HG03575 (cell line): ENCODE results near the gene SINHCAF.

ENCODE experiments used
- ATAC-seq: cut with Tn5 transposase; IDR thresholded peaks from one replicate; pipeline ENCODE4 v1.9.1; 2021; ENCODE audit not compliant: unreplicated experiment, insufficient number of reproducible peaks, low FRiP score; ENCODE audit errors: extremely low read depth

The SINHCAF gene

DNA sequence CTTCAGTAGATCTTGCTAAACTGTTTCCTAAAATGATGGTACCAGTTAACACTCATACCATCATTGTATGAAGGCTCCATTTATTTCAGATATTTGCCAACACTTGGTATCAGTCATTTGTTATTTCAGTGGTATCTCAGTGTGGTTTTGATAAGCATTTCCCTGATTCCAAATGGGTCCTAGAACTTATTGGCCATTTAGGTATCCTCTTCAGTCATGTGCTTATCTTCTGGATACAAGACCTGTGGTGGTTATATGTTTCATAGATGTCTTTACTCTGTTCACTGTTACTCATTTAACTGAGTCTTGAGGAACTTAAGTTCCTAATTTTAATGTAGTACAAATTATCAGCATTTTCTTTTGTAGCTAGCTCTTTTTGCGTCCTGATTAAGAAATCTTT is 13.5 kb downstream of the SINHCAF start:
- no peak for ATAC-seq

DNA sequence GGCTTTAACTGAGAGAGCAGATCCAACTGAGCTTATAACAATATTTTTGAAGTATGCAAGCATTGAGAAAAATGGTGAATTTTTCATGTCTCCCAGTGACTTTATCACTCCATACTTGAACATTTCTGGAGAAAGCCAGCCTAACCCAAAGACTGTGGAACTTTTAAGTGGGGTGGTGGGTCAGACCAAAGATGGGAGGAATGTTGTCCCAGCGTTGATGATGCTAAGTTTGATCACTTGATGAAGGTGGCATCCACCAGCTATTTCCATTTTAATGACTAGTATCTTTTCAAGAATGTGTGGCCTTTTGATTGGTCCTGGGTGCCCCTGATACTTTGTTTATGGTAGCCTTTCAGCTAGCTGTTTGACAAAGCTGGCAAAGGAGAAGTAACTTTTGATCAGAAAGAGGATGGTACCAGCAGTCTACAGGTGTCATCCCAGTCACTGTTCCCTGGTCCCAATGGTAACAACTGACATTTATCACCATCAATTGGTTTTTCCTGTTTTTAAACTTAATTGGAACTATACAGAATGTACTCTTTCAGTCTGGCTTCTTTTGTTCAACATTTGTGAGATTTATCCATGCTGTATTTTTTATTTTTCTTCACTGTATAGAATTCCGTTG is 14.2 kb downstream of the SINHCAF start:
- ATAC-seq: no peak

DNA sequence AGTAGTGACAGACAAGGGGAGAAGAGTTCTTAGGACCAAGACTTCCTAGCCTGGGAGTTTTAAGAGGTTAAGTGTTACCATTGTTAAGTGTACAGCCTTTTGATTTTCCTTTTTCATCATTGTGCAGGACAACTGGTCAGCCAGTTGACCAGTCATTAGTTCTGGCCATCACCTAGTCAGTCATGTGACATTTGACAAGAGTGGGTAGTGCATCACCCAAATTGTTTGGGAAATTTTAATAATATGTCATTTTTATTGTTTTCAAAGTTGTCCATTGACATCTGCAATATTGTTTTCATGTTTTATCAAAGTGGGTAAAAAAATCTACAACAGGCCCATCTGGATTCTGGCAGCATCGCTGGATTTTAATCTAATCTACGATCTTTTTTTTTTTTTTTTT is 15.5 kb downstream of the SINHCAF start:
- ATAC-seq: no peak

DNA sequence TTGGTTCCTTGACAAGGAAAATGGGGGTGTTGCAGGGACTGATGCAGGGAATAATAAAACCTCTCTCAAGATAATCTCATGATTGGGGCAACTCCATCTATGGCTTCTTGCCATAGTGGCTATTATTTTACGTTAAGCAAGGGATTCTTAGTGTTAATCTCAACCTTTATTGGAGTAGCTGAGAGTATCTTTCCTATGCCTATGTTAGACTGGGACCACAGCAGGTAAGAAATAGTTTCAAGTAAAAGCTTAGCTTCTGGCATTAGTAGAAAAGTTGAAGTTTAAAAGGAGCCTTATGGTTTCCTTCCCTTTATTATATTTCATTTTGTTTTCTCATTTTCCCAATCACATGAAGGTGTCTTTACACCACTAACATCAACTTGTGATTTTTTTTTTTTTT is 16.7 kb downstream of the SINHCAF start:
- no peak for ATAC-seq

DNA sequence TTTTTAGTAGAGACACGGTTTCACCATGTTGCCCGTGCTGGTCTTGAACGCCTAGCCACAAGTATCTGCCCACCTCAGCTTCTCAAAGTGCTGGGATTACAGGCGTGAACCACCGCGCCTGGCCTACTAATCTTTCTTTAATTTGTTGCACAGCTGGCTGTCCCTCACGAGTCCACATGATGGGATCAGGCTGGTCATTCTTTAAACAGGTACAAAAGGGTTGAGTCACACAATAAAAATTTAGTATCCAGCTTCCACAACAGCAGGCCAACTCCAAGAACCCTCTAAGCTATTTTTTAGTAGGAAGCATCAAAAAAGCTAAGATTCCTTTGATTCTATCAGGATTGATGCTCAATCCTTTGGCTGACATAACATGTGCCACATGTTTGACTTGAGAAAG is 17.8 kb downstream of the SINHCAF start:
- no peak for ATAC-seq

DNA sequence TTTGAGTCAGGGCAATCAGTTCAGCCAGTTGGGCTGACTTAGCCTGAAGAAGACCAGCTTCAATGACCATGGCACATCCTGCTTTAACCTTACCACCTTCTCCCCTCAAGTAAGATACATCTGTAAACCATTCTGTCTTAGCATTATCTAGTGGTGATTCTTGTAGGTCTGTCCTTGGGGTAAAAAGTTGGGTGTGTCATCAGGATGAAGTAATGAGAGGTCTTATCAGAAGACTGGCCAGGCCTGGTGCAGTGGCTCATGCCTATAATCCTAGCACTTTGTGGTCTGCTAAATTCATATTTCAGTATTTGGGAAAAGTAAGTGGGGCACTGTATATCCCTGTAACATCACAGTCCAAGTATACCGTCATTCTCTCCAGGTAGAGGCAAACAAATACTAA is 19.1 kb downstream of the SINHCAF start:
- ATAC-seq: no peak

DNA sequence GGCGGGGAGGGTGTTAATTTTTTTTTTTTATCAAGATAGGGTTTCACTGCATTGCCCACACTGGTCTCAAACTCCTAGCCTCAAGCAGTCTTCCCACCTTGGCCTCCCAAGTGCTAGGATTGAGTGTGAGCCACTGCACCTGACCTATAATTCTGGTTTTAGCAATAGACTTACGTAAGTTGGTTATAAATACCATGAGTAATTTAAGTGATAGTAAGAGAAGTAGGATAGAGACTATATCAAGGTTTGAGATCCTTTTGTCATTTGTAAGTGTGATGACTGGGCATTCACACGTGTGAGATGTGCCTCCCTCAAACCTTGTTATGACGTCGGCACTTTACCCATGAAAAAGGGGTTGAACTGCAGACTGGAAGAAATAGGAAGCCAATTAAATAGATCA is 22.5 kb downstream of the SINHCAF start:
- ATAC-seq: no peak

DNA sequence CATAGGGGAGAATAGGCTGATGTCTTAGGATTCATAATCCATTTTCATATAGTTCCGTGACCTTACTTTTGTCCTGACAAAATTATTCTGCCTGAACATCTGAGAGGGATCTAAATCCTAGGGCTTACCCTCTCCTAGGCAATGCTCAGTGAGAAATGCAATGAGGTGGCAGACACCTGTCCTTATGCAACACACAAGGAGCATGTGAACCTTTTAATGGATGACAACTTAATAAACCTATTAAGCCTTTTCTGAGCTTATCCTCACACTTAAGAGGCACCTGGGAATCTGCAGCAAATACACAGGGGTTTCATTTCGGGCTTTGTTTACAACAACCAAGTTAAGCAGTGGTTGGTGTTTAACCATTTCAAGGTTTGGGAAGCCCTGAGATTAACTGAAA is 24.6 kb downstream of the SINHCAF start:
- ATAC-seq: no peak

DNA sequence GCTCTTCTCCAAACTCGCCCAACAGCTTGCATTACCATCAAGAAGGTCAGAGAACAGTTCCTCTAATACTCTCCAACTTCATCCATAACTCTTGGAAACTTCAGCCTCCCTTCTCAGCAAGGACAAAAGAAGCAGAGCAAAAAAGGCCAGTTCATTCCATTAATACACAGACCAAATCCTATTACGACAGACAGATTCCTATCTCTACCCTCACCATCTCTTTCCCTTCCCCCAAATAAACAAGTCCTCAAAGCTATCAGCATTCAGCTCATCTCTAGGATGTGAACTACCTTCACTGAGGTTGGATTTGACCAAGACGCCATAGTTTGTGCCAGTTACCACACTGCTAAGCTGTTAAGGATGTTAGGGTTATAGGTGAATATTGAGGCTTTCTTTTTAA is 25.2 kb downstream of the SINHCAF start:
- no peak for ATAC-seq

DNA sequence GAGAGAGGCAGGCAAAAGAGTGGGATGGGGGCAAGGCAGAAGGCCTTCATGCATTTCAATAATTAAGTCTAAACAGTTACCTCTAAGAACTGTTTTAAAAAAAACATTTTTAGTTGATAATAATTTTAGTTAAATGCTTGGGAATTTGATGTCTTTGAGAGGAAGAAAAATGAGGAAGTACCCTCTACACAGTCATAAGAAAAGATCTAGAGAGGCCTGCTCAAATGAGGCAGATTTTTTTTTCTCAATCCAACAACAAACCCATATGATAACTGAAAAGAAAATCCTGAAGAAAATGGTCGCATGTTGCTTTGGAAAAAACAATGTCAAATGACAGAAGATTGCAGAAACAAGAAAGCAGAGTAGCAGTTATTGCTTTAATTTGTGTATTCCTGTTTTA is 25.6 kb downstream of the SINHCAF start:
- no peak for ATAC-seq

DNA sequence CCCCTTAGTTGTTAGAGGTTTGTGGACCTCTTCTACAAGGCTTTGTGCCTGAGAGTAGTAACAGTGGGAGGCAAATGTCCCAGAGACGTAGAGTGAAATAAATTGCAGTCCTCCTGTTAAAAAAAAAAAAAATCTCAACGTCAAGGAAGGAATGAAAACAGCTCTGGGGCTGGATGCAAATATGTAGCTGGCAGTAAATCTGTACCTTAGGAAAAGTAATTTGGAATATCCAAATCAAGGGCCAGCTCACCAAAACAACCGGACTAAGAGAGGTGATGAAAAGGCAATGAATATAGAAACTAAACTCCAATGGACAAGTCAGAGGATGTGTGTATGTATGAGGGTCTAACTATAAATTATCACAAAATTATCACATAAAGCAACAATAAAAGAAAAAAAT is 27.0 kb downstream of the SINHCAF start:
- no peak for ATAC-seq

DNA sequence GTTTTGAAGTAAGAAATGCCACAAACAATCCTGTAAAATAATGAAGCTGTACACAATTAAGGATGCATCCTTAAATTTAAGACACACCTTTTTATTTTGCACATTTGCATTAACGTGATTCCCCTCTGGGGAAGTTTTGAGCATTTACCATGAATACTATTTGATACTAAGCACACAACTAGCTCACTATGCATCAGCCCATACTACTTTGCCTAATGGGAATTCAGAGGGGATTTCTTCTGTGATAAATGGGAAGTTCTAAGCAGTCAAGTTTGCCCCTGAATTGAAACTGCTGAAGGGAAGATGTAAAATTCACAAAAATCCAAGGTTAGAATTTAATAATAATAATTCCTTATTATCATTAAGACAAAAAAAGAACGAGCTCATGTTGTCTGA is 27.4 kb downstream of the SINHCAF start:
- no peak for ATAC-seq

DNA sequence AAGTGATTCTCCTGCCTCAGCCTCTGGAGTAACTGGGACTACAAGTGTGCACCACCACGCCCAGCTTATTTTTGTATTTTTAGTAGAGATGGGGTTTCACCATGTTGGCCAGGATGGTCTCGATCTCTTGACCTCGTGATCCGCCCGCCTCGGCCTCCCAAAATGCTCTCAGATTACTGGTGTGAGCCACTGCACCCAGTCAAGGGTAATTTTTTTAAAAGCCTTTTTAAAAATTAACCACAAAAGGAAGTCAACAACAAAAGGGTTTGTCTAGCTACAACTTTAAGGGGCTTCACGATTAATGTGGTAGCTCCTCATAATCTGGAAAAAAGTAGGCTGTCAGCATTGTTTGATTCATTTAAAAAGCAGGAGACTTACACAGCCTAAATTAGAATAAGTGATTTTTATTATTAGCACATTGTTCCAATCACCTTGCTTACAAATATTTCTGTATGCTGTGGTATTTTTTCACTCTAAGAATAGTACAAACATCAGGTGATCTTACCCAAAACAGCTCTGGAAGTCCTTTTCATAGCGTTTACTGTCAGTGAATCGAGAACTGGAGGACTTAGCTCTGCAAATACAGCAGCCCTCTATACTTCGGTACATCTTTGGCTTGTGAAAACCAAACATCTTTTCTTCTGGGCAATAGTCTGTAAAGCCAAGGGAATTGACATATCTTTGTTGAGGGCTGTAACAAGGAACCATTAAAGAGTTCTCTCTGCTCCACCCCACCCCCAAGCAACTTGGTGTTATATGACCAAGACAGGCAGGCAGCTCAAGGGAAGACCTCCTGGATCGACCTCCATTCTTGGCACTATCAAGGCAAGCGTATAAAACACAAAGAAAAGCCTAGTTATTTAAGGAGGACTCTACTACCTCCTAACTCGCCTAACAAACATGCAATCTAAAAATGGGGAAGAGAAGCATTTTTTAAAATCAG is 28.1 kb downstream of the SINHCAF start:
- ATAC-seq: peak; percentile 30

DNA sequence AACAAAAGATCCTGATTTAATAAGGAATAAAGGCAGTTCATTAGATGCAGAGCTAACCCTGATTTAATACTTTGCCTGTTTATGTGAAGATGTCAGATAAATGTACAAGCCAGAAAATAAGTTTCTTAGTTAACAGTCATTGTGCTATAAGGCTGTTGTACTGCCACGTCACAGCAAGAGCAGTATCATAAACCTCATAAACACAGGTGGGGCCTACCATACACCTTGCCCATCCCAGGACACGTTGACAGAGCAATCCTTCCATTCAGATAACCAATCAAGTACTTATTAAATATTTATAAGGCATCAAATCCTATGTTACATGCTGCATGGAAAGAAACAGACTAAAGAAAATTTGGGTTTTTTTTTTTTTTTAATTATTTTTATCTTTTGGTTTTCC is 36.5 kb downstream of the SINHCAF start:
- ATAC-seq: no peak

DNA sequence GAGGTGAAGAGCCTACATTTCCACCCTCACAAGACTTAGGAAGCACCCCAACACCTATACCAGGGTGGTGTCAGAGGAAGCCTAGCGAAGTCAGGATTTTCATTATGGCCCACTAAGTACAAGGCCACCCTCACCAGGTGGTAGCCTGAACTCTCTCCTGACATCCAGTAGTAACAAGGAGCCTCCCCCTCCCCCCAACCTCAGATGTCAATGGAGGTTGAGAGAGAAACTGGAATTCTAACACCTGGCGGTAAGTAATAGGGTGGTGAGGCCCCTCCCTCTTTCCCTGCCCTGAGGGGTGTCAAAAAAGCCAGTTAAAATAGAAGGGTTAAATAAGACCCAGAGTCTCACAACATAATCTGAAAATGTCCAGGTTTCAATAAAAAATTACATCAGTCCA is 37.6 kb downstream of the SINHCAF start:
- no peak for ATAC-seq

DNA sequence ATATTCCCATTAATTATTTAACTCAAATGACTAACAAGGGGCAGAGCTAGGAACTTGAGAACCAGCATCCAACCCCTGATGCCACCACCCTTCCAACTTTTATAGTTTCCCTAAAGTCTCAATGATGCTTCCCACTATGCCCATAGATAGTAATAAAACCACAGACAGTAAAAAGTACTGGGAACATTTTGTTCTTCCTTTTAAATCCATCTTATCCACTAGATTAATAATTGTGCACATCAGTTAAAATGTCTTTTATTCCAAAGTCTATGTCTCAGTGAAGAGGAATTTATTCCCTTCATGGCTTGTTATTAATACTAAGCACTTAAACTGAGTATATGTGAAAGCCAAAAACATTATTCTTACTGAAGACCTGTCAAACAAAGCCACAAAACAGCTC is 45.8 kb downstream of the SINHCAF start:
- no peak for ATAC-seq

DNA sequence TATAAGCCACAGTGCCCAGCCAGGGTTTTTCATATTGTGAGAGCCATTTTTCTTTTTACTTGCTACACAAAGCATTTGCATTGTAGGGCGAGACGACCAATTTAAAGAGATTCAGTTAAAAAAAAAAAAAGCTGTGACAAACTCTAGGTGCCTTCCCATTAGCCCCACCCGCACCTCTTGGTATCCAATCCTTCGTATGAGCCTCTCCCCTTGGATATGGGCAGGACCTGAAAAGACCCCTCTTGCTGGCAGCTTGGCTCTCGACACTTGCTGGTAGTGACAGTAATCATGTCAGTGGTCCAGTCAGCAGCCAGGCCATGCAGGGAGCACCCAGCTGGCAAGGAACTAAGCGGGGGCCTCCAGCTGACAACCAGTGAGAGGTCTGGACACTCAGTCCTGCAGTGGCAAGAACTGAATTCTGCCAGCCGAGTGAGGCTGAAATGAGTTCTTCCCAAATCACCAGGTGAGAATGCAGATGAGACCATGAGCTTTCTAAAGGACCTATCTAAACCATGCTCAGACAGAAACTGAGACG is 46.5 kb downstream of the SINHCAF start:
- no peak for ATAC-seq

DNA sequence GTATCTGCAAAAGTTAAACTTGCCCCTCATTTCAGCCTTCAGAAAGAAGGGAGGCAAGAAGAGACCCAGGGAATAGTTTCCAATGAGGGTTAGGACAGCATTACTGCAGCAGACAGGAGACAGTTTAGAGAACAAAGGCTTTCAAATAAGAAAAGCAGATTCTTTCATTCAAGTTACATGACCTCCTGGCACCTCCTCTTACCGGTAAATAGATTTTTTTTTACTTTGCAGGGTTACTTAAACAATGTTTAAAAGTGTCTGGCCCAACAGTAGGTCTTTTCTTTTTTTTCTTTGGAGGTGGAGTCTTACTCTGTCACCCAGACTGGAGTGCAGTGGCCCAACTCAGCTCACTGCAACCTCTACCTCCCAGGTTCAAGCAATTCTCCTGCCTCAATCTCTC is 47.1 kb downstream of the SINHCAF start:
- ATAC-seq: no peak

DNA sequence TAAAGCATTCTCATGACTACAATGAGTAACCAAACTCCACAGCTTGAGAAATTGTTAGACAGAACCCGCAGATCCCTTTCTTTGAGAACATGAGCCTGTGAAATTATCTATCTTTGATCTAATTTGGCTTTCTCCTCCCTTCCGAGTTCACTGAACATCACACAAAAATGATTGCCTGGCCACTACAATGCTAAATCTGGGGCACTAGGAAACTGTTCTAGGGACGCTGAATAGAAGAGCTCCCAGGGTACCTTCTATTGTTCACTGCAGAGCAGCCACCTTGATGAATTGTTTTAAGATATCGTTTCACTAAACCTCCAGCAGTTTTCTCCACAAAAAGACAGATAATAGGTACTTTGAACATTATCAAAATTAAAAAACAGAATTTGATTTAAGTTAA is 47.5 kb downstream of the SINHCAF start:
- ATAC-seq: no peak

DNA sequence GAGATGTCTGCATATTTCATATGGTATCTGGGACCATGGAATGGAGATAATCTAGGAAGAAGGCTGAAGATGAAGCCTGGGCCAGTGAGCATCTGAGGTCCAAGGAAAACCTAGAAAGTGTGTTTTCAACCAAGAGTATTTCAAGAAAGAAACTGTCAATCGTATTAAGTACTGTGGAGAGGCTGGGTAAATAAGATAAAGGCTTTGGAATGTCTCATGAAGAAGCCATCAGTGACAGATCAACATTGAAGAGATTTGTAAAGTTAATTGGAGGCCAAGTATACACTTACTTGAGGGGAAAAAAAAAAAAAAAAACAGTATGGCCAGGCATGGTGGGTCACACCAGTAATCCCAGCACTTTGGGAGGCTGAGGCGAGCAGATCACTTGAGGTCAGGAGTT is 48.9 kb downstream of the SINHCAF start:
- no peak for ATAC-seq
